WTC11 (cell line): ENCODE results near the gene SLC25A21. TPM values are rescaled to one million over a fixed set of nuclear protein-coding genes. Genes with fewer than 3 reads are reported as not detected.

Experiments used
- ATAC-seq: fragments of 200-7000 bp; cut with Tn5 transposase; 2 replicates; pipeline ENCODE4 v1.10.0; 2021; ENCODE audit warnings: mild to moderate bottlenecking, moderate library complexity
- CTCF ChIA-PET: fragments of 300-600 bp; sonication (Branson Sonifier 250); formaldehyde crosslinking; loops from one replicate; lab custom pipeline; 2021; ENCODE audit warnings: antibody characterized with exemption; lab: Charles Lee
- POLR2A ChIA-PET: fragments of 350-600 bp; sonication (Branson Sonifier 250); formaldehyde crosslinking; loops from one replicate; lab custom pipeline; 2021; ENCODE audit warnings: antibody characterized with exemption; lab: Charles Lee
- DNase-seq: peaks from one replicate; pipeline ENCODE4 v3.0.0; 2021; ENCODE audit warnings: low spot score
- H3K27ac Mint-ChIP-seq: 2 replicates; pipeline ENCODE4 v1.8.0; 2021; ENCODE audit warnings: mixed read lengths
- H3K27me3 Mint-ChIP-seq: 2 replicates; pipeline ENCODE4 v1.8.0; 2021; ENCODE audit warnings: low read depth, mild to moderate bottlenecking, moderate library complexity, mixed read lengths
- H3K36me3 Mint-ChIP-seq: 2 replicates; pipeline ENCODE4 v1.8.0; 2021; ENCODE audit warnings: mixed read lengths
- H3K4me1 Mint-ChIP-seq: 2 replicates; pipeline ENCODE4 v1.8.0; 2022; ENCODE audit warnings: mixed read lengths
- H3K4me3 Mint-ChIP-seq: 2 replicates; pipeline ENCODE4 v1.8.0; 2021; ENCODE audit warnings: mild to moderate bottlenecking, moderate library complexity, mixed read lengths
- H3K9me3 Mint-ChIP-seq: 2 replicates; pipeline ENCODE4 v1.8.0; 2021; ENCODE audit warnings: mixed read lengths
- ARID4B ChIP-seq: sonication (generic); formaldehyde crosslinking; IDR thresholded peaks from 2 replicates; pipeline ENCODE4 v1.8.0; 2023; ENCODE audit warnings: missing genetic modification reagents, mild to moderate bottlenecking, borderline replicate concordance
- CREM ChIP-seq: sonication (generic); formaldehyde crosslinking; IDR thresholded peaks from 2 replicates; pipeline ENCODE4 v1.8.1; 2022; ENCODE audit warnings: mild to moderate bottlenecking, missing genetic modification reagents, moderate library complexity
- CTCF ChIP-seq: fragments of 200-600 bp; IDR thresholded peaks from 2 replicates; pipeline ENCODE4 v1.8.0; 2022; ENCODE audit warnings: antibody characterized with exemption
- ESRRA ChIP-seq: sonication (generic); formaldehyde crosslinking; IDR thresholded peaks from 2 replicates; pipeline ENCODE4 v1.8.1; 2022; ENCODE audit warnings: mild to moderate bottlenecking, missing genetic modification reagents, borderline replicate concordance
- FOXP1 ChIP-seq: sonication (generic); formaldehyde crosslinking; IDR thresholded peaks from 2 replicates; pipeline ENCODE4 v1.8.0; 2022; ENCODE audit warnings: missing genetic modification reagents, mild to moderate bottlenecking, moderate library complexity, borderline replicate concordance
- HMGXB4 ChIP-seq: sonication (generic); formaldehyde crosslinking; IDR thresholded peaks from 2 replicates; pipeline ENCODE4 v1.8.1; 2023; ENCODE audit warnings: mild to moderate bottlenecking, moderate library complexity, missing genetic modification reagents
- JAZF1 ChIP-seq: fragments of 250-450 bp; sonication (Bioruptor Pico); IDR thresholded peaks from 2 replicates; pipeline ENCODE4 v1.9.0; 2021; ENCODE audit warnings: moderate library complexity, mild to moderate bottlenecking, inconsistent platforms
- JUN ChIP-seq: sonication (generic); formaldehyde crosslinking; IDR thresholded peaks from 2 replicates; pipeline ENCODE4 v1.8.0; 2023; ENCODE audit warnings: mild to moderate bottlenecking, missing genetic modification reagents
- MLX ChIP-seq: sonication (generic); formaldehyde crosslinking; IDR thresholded peaks from 2 replicates; pipeline ENCODE4 v1.8.1; 2023; ENCODE audit warnings: mild to moderate bottlenecking, missing genetic modification reagents, moderate library complexity
- NFYB ChIP-seq: sonication (generic); formaldehyde crosslinking; conservative IDR thresholded peaks from 2 replicates; pipeline ENCODE4 v1.8.0; 2022; ENCODE audit warnings: low read depth, missing genetic modification reagents
- SMAD4 ChIP-seq: sonication (generic); formaldehyde crosslinking; IDR thresholded peaks from 2 replicates; pipeline ENCODE4 v1.8.0; 2022; ENCODE audit warnings: mild to moderate bottlenecking, missing genetic modification reagents
- SOX15 ChIP-seq: fragments of 250-450 bp; sonication (Bioruptor Pico); IDR thresholded peaks from 2 replicates; pipeline ENCODE4 v1.9.0; 2021; ENCODE audit warnings: mild to moderate bottlenecking
- ZNF416 ChIP-seq: fragments of 250-450 bp; sonication (Bioruptor Pico); IDR thresholded peaks from 2 replicates; pipeline ENCODE4 v1.9.0; 2021; ENCODE audit warnings: mild to moderate bottlenecking, inconsistent platforms
- total RNA-seq: library from RNA; stranded (reverse); gene quantifications from 3 replicates; pipeline ENCODE4 v1.2.3, GENCODE V29; 2021
- TF ChIP-seq, protein P1 (sequence below): sonication (generic); formaldehyde crosslinking; IDR thresholded peaks from 2 replicates; pipeline ENCODE4 v1.8.0; 2022; ENCODE audit warnings: mild to moderate bottlenecking, missing genetic modification reagents
- TF ChIP-seq, protein P2 (sequence below): fragments of 250-450 bp; sonication (Bioruptor Pico); conservative IDR thresholded peaks from 2 replicates; pipeline ENCODE4 v1.9.0; 2021; ENCODE audit warnings: mild to moderate bottlenecking
- TF ChIP-seq, protein P3 (sequence below): fragments of 250-450 bp; sonication (Bioruptor Pico); IDR thresholded peaks from 2 replicates; pipeline ENCODE4 v2.1.2; 2022; ENCODE audit warnings: mild to moderate bottlenecking, moderate library complexity

SLC25A21 gene
- total RNA-seq, 1 experiment from 2014 or later = 8.2 TPM

DNA sequence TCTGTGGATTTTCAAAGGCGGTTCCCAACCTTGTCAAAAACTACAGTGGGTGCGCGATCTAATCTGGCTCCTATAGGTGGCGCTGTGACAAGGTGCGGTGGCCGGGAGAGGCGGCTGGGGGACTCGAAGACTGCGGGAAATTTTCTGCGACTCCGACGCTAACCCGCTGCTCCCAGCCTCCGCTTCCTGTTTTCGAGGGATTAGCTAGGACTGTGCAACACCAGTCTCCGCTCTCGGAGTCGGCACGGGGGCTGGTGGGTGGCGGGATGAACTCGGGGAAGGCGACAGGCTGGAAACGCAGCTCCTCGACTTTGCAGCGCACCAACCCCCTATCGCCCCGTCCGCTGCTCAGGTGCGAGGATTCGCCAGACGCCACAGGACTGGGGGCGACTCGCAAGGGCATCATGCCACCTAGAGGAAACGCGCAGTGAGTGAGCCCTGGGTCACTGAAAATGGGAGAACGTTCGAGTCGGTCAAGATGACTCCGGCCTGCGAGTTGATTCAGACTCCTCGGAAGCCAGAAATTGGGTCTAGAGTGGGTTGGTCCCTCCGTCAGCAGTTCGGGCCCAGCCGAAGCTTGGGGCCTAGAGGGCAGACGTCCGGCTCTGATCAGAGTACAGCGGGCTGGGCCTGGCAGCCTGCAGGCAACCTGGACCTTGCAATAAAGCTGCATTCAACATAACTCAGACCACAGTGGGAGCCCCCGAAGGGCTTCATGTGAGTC lies 516.3 kb downstream of the SLC25A21 start (continued):
- TF ChIP-seq, protein P1, sequence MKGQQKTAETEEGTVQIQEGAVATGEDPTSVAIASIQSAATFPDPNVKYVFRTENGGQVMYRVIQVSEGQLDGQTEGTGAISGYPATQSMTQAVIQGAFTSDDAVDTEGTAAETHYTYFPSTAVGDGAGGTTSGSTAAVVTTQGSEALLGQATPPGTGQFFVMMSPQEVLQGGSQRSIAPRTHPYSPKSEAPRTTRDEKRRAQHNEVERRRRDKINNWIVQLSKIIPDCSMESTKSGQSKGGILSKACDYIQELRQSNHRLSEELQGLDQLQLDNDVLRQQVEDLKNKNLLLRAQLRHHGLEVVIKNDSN (CRISPR knock-in tag) = no peak
- TF ChIP-seq JAZF1 (CRISPR knock-in tag) (no peak), CTCF (peak; percentile 88)

GRCh38 chr14:36655571-36655962 lies 516.8 kb downstream of the SLC25A21 start:
- ChIA-PET CTCF (interaction anchor here (0.6 to 6.4 kb wide), 29 partner anchors 8 to 930 kb away, joined by 3 to 44 read pairs (median 5); partner anchors contain the start of gene NKX2-8), POLR2A (no interaction called here)
- DNase-seq (peak; percentile 34), ATAC-seq (peak; percentile 8)
- no peaks in the 10 kb centered on the region for H3K9me3 Mint-ChIP-seq
- H3K27me3 Mint-ChIP-seq = peaks cover 100% of the 10 kb centered on the region
- H3K27ac Mint-ChIP-seq = no peak overlapping the region
- H3K36me3 Mint-ChIP-seq = no peaks in the 10 kb centered on the region
- peak overlapping the region; percentile 55 for H3K4me3 Mint-ChIP-seq
- peaks cover 45% of the 10 kb centered on the region for H3K4me1 Mint-ChIP-seq
- TF ChIP-seq ESRRA (CRISPR knock-in tag) = no peak
- no peak for TF ChIP-seq MLX (CRISPR knock-in tag)
- TF ChIP-seq CREM (CRISPR knock-in tag) = no peak
- TF ChIP-seq SOX15 = no peak
- TF ChIP-seq NFYB (CRISPR knock-in tag) = no peak
- TF ChIP-seq, protein P2, sequence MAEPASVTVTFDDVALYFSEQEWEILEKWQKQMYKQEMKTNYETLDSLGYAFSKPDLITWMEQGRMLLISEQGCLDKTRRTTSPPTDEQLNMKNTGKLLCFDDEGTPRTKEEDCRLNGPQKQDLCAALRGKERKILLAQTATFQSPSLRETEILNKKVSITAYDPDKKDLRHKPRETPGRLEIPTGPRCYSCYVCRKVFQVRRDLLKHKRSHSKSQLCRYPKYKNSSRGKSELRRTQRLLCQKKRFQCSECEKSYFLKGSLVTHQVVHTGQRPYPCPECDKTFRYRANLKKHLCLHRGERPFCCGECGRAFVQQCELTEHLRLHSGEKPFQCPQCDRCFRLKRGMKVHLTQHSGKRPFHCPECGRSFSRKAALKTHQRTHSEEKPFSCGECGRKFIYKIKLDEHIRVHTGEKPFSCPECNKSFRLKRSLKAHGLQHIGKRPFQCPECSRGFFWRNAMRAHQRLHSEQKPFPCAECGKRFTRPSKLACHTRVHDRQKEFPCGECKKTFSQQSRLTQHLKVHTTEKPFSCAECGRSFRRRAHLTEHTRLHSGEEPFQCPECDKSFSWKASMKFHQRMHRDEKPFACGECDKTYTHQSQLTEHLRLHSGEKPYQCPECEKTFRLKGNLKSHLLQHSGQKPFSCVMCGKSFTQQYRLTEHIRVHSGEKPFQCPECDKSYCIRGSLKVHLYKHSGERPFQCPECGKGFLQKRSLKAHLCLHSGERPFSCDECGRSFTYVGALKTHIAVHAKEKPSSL (CRISPR knock-in tag) = no peak
- TF ChIP-seq ZNF416 (CRISPR knock-in tag) = no peak
- TF ChIP-seq FOXP1 = no peak
- no peak for TF ChIP-seq HMGXB4
- no peak for TF ChIP-seq ARID4B
- TF ChIP-seq, protein P3, sequence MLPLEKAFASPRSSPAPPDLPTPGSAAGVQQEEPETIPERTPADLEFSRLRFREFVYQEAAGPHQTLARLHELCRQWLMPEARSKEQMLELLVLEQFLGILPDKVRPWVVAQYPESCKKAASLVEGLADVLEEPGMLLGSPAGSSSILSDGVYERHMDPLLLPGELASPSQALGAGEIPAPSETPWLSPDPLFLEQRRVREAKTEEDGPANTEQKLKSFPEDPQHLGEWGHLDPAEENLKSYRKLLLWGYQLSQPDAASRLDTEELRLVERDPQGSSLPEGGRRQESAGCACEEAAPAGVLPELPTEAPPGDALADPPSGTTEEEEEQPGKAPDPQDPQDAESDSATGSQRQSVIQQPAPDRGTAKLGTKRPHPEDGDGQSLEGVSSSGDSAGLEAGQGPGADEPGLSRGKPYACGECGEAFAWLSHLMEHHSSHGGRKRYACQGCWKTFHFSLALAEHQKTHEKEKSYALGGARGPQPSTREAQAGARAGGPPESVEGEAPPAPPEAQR (CRISPR knock-in tag) = no peak
- no peak for TF ChIP-seq SMAD4 (CRISPR knock-in tag)
- no peak for TF ChIP-seq JUN (CRISPR knock-in tag)
